ENCODE measurements around the gene RNF220.

Gene RNF220

DNA sequence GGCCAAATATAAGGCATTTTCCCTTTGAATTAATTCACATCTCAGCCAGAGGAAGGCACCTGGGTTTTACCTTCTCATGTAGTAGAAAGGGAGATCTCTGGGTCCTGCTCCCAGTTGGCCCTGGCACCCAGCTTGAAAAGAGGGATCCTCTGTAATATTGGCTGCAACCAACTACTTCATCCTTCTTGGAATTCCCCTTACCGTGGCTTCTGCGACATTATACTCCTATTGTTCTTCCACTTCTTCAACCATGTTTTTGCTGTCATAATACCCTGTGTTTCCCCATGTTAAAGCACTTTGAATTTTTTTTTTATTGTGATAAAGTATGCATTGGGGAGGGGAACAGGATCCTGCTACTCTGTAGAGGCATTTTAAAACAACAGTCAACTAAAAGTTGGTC is 26.8 kb downstream of the RNF220 start:
- DNase-seq (ENCODE audit: low read depth in 1 of 2, low spot score in 1 of 2): no peak

DNA sequence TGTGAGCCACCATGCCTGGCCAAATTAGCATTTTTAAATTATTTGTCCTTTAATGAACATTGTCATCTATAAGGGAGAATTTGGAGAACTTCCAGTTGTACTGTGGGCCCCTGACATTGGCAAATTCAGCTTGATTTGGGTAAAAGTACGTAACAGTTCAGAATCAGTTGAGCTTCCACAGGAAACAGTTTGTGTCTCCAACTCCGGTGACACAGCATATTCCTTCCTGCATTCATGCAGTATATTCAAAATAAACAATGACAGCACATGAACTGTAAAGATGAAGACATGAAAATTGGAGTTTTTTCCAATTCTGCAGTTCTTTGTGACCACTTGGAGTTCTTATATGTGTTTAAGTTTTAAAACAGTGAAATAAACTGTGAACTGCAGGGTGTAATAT is 28.2 kb downstream of the RNF220 start:
- no peak for DNase-seq (ENCODE audit: low read depth in 1 of 2, low spot score in 1 of 2)

DNA sequence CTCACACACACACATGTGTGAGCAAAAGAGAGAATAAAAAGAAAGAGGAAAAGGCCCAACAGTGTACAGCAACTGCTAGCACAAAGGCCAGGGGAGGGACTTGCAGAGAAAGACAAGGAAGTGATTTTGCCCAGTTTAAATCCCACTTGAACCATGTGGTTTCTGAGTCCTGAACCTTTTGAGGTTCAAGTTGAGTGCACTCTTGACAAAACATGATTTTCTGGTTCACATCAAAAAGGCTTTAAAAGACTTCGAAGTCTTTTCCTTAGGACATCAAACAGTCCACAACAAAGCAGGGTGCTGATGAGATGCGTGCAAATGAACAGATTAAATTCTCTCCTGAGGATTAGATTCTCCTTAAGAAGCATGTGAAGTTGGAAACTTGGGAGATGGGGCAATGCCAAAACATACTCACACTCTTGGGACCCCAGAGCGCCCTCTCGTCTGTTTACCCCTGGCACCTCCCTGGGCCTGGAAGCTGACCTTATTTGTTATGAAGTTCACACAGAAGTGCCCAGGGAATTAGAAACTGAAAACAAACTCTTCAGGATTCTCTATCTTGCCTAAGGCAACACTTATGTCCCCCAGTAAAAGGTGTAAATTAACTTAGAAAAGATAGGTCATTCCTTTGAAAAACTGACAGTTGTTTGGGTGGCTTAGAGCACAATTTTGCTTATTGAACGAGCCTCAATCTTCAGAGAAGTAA is 31.5 kb downstream of the RNF220 start:
- DNase-seq (ENCODE audit: low read depth in 1 of 2, low spot score in 1 of 2): no peak

DNA sequence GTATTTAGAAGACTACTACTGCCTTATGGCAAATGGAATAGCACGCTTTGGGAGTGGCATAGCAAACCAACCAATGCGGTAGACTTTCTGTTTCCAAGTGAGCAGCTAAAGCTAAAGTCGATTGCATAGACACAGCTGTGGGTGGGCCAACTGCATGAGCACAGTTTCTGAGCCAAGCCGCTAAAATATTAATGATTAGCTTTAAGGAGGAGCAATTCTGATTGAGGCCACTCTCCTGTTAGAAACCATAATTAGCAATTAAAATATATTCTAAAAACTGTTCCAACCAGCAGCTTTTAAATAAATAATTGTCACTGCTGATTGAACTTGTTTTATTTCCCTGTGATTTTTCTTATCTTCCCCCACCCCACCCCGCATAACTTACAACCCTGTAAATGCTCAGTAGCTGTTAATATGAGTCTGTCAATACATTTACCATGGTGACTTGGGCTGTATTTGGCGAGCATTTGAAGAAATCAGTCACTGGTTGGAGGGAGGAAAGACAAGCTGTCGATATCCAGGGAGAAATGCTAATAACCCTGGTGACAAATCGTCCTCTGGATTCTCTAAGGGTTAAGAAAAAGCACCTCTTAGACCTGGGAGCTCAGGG is 32.2 kb downstream of the RNF220 start:
- no peak for DNase-seq (ENCODE audit: low read depth in 1 of 2, low spot score in 1 of 2)

DNA sequence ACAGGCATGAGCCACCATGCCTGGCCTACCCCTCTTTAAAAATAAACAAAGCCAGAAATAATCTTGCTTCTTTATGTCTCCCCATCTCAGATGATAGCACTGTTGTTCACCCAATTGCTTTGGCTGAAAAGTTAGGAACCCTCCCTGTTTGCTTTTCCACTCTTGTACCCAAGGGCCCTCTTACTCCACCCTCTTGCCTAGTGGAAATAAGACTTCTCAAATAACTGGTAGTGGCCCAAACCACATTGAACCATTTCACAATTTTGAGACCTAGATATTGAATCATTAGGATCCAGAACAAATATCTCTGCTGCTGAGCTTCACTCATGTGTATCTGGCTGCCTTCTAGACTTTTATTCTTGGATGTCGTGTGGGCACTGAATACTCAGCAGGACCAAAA is 37.7 kb downstream of the RNF220 start:
- DNase-seq (ENCODE audit: low read depth in 1 of 2, low spot score in 1 of 2): no peak

- no peak for DNase-seq (ENCODE audit: low read depth in 1 of 2, low spot score in 1 of 2)
Observed at GRCh38 chr1:44447051-44447810, 42.2 kb downstream of the RNF220 start.

DNA sequence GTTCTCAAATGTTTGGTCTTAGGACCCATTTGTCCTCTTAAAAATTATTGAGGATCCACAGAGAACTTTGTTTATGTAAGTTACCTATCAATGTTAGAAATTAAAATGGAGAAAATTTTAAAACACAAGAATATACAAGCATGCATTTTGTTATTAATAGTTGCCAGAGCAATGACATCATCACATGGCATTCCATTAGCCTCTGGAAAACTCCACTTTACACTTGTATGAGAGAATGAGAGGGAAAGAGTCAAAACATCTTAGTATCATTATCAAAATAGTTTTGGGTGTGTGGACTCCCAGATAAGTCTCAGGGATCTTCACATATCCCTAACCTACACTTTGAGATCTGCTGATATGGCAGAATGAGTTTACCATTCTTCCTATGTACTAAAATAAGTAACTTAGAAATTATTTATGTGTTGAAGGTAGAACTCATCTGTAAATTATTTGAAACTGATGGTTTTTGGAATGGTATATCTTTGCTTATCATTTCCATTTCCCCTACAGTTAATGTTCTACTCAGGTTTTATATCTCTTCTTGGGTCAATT is 48.8 kb downstream of the RNF220 start:
- DNase-seq (ENCODE audit: low read depth in 1 of 2, low spot score in 1 of 2): no peak

GRCh38 chr1:44454704-44455103 is 49.6 kb downstream of the RNF220 start:
- DNase-seq (ENCODE audit: low read depth in 1 of 2, low spot score in 1 of 2): no peak

GRCh38 chr1:44460107-44460882 is 55.2 kb downstream of the RNF220 start:
- no peak for DNase-seq (ENCODE audit: low read depth in 1 of 2, low spot score in 1 of 2)

GRCh38 chr1:44464361-44464760 is 59.3 kb downstream of the RNF220 start:
- no peak for DNase-seq (ENCODE audit: low read depth in 1 of 2, low spot score in 1 of 2)

GRCh38 chr1:44467566-44467965 is 62.5 kb downstream of the RNF220 start:
- DNase-seq (ENCODE audit: low read depth in 1 of 2, low spot score in 1 of 2): no peak

GRCh38 chr1:44471911-44472453 is 66.9 kb downstream of the RNF220 start:
- no peak for DNase-seq (ENCODE audit: low read depth in 1 of 2, low spot score in 1 of 2)

GRCh38 chr1:44472620-44473525 is 67.8 kb downstream of the RNF220 start:
- DNase-seq (ENCODE audit: low read depth in 1 of 2, low spot score in 1 of 2): no peak

GRCh38 chr1:44476891-44477290 is 71.8 kb downstream of the RNF220 start:
- DNase-seq (ENCODE audit: low read depth in 1 of 2, low spot score in 1 of 2): no peak

- no peak for DNase-seq (ENCODE audit: low read depth in 1 of 2, low spot score in 1 of 2)
Observed at GRCh38 chr1:44481701-44482100, 76.6 kb downstream of the RNF220 start.

GRCh38 chr1:44483089-44483874 is 78.2 kb downstream of the RNF220 start:
- DNase-seq (ENCODE audit: low read depth in 1 of 2, low spot score in 1 of 2): no peak

GRCh38 chr1:44484155-44484688 is 79.2 kb downstream of the RNF220 start:
- DNase-seq (ENCODE audit: low read depth in 1 of 2, low spot score in 1 of 2): no peak

- DNase-seq (ENCODE audit: low read depth in 1 of 2, low spot score in 1 of 2): no peak
Observed at GRCh38 chr1:44485229-44485933, 80.3 kb downstream of the RNF220 start.
